ENCODE results near the gene CYP4V2.

- TF ChIP-seq USF2 (IDR thresholded peaks at IDR 0.05; ENCODE audit: borderline replicate concordance, low read depth, low read length) (no peak), CTCF (IDR thresholded peaks at IDR 0.05) (no peak), POLR2AphosphoS5 (IDR thresholded peaks at IDR 0.05; ENCODE audit: low read depth, low read length) (no peak), TAF1 (IDR thresholded peaks at IDR 0.05; ENCODE audit: borderline replicate concordance, low read depth, low read length) (no peak), MAX (IDR thresholded peaks at IDR 0.05; ENCODE audit: low read depth) (no peak), GABPA (IDR thresholded peaks at IDR 0.05; ENCODE audit: low read depth) (no peak), RAD21 (IDR thresholded peaks at IDR 0.05; ENCODE audit: low read length) (no peak), RXRA (IDR thresholded peaks at IDR 0.05; ENCODE audit: borderline replicate concordance, low read depth) (no peak), FOXJ3 (CRISPR knock-in tag; IDR thresholded peaks at IDR 0.05) (no peak), REST (IDR thresholded peaks at IDR 0.05; ENCODE audit: low read depth, low read length) (no peak), SMC3 (IDR thresholded peaks at IDR 0.05; ENCODE audit: low read depth, low read length) (no peak), MEF2A (IDR thresholded peaks at IDR 0.05; ENCODE audit: borderline replicate concordance, low read depth) (no peak), JUND (IDR thresholded peaks at IDR 0.05) (no peak), EZH2phosphoT487 (IDR thresholded peaks at IDR 0.05; ENCODE audit: borderline replicate concordance, low read depth) (no peak)
These were observed 30.3 kb downstream of the CYP4V2 start for GRCh38 chr4:186221624-186222023.

Measured in SK-N-SH (cell line).